ENCODE results near the gene ME2. TPM values are rescaled to one million over a fixed set of nuclear protein-coding genes. Genes with fewer than 3 reads are reported as not detected.
A peak's percentile ranks its signal among the peaks of the same experiment; 100 is the strongest.

ME2 gene
- total RNA-seq, 4 donors from 2014 or later = 46.1 to 62.8 (median 55.0) TPM

DNA sequence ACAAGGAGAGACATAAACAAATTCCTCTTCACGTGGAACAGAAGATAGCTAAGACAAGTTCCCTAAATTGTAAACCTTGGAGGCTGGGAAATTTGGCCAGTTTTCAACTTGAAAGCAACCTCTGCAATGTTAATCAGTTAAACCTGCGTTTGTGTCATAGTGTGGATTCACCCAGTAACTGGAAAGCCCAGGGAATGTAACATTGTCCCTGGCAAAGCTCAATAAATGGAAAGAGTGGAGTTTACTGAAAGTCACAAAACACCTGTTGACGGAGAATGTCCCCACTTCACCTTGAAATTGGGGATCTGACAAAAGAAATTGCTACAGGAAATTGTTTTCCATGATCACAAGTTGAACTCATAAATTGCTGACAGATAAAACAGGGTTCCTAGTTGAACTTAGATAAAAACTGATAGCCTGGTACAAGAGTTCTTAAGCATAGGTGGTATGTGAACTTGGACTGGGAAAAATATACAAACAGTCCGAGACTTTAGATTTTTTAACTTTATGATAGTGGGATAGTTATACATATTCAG lies 15.0 kb upstream of the ME2 start:
- intact Hi-C loops (cut with DNase I) = no loop called here
- no peaks in the 10 kb centered on the region for H3K27me3 ChIP-seq
- peak overlapping the region in 1 of 4 donors; percentile 26 for H3K27ac ChIP-seq (replicated peaks in 1 of 4)
- TF ChIP-seq POLR2AphosphoS5 (IDR thresholded peaks at IDR 0.05) (no peak), POLR2A (IDR thresholded peaks at IDR 0.05; ENCODE audit: low read depth) (no peak), EP300 (IDR thresholded peaks at IDR 0.05) (no peak)
- TF ChIP-seq, protein P1, sequence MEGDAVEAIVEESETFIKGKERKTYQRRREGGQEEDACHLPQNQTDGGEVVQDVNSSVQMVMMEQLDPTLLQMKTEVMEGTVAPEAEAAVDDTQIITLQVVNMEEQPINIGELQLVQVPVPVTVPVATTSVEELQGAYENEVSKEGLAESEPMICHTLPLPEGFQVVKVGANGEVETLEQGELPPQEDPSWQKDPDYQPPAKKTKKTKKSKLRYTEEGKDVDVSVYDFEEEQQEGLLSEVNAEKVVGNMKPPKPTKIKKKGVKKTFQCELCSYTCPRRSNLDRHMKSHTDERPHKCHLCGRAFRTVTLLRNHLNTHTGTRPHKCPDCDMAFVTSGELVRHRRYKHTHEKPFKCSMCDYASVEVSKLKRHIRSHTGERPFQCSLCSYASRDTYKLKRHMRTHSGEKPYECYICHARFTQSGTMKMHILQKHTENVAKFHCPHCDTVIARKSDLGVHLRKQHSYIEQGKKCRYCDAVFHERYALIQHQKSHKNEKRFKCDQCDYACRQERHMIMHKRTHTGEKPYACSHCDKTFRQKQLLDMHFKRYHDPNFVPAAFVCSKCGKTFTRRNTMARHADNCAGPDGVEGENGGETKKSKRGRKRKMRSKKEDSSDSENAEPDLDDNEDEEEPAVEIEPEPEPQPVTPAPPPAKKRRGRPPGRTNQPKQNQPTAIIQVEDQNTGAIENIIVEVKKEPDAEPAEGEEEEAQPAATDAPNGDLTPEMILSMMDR (IDR thresholded peaks at IDR 0.05) = no peak
- no peak for DNase-seq (ENCODE audit: extremely low spot score)
- no peak overlapping the region for H3K4me3 ChIP-seq
- H3K36me3 ChIP-seq = no peaks in the 10 kb centered on the region
- 39% methylated on average over 4 of the region's 4 CpGs for WGBS
- H3K4me1 ChIP-seq = peaks cover 4 to 22% (median 15%) of the 10 kb centered on the region in 4 donors
- no peaks in the 10 kb centered on the region for H3K9me3 ChIP-seq

DNA sequence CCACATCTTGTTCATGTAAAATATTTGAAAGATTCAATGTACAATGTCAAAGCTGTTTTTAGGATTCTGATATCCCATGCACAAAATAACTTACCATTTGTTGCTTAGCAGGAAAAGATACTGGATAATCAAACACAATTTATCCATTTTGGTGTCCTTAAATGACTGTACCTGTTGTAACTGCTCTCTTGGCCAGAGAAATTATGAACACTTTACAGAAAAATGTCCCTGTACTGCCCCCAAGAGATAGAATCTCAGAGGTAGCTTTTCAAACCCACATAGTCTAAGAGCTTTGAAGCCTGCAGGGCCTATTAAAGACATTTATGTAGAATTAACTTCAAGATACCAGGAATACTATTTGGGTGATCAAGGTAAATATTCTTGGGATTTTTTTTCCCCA lies 12.2 kb upstream of the ME2 start:
- no peak for DNase-seq (ENCODE audit: extremely low spot score)
- H3K27me3 ChIP-seq = no peaks in the 10 kb centered on the region
- intact Hi-C loops (cut with DNase I) = no loop called here
- TF ChIP-seq, protein P1 (IDR thresholded peaks at IDR 0.05) = peak; percentile 8 to 21 (median 12)
- TF ChIP-seq EP300 (IDR thresholded peaks at IDR 0.05) = no peak
- no peaks in the 10 kb centered on the region for H3K36me3 ChIP-seq
- no peak overlapping the region for H3K4me3 ChIP-seq
- no peaks in the 10 kb centered on the region for H3K9me3 ChIP-seq
- no peak overlapping the region for H3K27ac ChIP-seq (replicated peaks in 1 of 4)
- H3K4me1 ChIP-seq = peaks cover 4 to 22% (median 15%) of the 10 kb centered on the region in 4 donors

DNA sequence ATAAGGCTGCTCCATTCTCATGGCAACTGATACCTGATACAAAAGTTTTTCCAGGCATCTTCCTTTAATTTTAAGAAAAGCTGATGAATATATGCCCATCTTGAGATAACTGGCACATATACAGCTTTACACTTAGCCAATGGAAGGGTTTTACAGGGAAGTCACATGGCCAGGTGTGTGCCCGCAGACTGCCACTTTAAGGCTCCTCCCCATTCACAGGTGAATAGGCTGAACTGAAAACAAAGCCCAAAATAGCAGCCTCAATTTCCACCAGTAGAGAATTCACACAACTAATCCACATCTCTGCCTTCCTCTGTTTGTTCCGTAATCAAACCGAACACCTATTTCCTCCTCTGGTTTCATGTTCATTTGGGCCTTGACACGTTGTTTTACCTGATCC lies 9.8 kb upstream of the ME2 start:
- intact Hi-C loops (cut with DNase I) = no loop called here
- Histone ChIP-seq H3K36me3 (no peaks in the 10 kb centered on the region), H3K4me3 (no peak overlapping the region), H3K9me3 (no peaks in the 10 kb centered on the region), H3K27me3 (no peaks in the 10 kb centered on the region), H3K4me1 (peaks cover 0 to 7% (median under 1%) of the 10 kb centered on the region in 4 donors), H3K27ac (replicated peaks in 1 of 4) (no peak overlapping the region)
- WGBS = 85% methylated on average over 4 of the region's 4 CpGs
- no peak for TF ChIP-seq POLR2A (IDR thresholded peaks at IDR 0.05; ENCODE audit: low read depth)
- no peak for DNase-seq (ENCODE audit: extremely low spot score)

DNA sequence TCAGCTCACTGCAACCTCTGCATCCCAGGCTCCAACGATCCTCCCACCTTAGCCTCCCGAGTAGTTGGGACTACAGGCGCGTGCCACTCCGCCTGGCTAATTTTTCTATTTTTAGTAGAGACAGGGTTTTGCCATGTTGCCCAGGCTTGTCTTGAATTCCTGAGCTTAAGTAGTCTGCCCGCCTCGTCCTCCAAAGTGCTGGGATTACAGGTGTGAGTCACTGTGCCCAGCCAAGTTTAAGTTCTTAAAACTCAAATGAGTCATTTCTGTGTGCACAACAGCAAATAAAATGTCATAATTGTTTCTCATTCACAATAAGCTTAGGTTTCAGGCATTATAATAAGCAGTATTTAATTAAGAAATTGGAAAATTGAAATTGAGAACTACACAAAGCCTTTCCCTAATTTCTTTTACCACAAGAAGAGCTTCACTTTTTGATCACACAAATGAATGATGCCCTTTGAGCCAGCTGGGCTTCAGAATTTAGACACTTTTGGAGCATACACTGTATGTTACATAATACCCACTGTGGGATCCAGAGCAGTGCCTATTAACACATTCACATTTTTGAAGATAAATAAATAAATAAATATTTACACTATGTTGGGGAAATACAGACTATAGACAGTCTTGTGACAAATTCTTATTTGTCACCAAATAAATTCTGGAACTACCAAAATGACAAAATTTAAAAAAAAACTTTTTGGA lies 8.6 kb upstream of the ME2 start:
- H3K4me3 ChIP-seq = no peak overlapping the region
- no peak overlapping the region for H3K27ac ChIP-seq (replicated peaks in 1 of 4)
- H3K36me3 ChIP-seq = no peaks in the 10 kb centered on the region
- peaks cover 0 to 5% (median 0%) of the 10 kb centered on the region in 4 donors for H3K4me1 ChIP-seq
- intact Hi-C loops (cut with DNase I) = loop anchor here (10.0 kb wide), 1 partner anchor 585 kb away; the partner anchor contains the start of genes CXXC1 and MBD1
- WGBS = 83% methylated on average over 7 of the region's 7 CpGs
- TF ChIP-seq, protein P1 (IDR thresholded peaks at IDR 0.05) = no peak
- TF ChIP-seq EP300 (IDR thresholded peaks at IDR 0.05) (no peak), POLR2AphosphoS5 (IDR thresholded peaks at IDR 0.05) (no peak), POLR2A (IDR thresholded peaks at IDR 0.05; ENCODE audit: low read depth) (no peak)
- no peak for DNase-seq (ENCODE audit: extremely low spot score)
- no peaks in the 10 kb centered on the region for H3K27me3 ChIP-seq
- H3K9me3 ChIP-seq = no peaks in the 10 kb centered on the region

DNA sequence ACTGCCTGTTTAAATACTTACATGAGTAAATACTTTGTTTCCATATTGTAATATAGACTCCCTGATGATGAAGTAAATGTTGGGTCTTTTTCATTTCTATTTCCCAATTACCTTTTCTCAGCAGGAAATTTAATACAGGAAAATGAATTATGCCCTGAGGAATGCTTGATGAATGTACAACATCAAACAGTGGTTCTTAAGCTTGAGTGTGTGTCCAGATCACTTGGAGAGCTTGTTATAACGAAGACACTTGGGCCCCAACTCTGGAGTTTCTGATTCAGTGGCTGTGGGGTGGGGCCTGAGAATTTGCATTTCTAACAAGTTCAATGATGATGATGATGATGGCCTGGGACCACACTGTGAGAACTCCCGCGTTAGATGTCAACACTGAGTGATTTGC lies 7.1 kb upstream of the ME2 start:
- TF ChIP-seq POLR2AphosphoS5 (IDR thresholded peaks at IDR 0.05) (no peak), POLR2A (IDR thresholded peaks at IDR 0.05; ENCODE audit: low read depth) (no peak), EP300 (IDR thresholded peaks at IDR 0.05) (no peak)
- TF ChIP-seq, protein P1 (IDR thresholded peaks at IDR 0.05) = no peak
- Histone ChIP-seq H3K4me1 (no peaks in the 10 kb centered on the region), H3K9me3 (no peaks in the 10 kb centered on the region), H3K27ac (replicated peaks in 1 of 4) (no peak overlapping the region), H3K4me3 (no peak overlapping the region), H3K27me3 (no peaks in the 10 kb centered on the region), H3K36me3 (no peaks in the 10 kb centered on the region)
- intact Hi-C loops (cut with DNase I) = loop anchor here (10.0 kb wide), 1 partner anchor 587 kb away; the partner anchor contains the start of genes CXXC1 and MBD1
- 91% methylated on average over 3 of the region's 3 CpGs for WGBS
- no peak for DNase-seq (ENCODE audit: extremely low spot score)
